ENCODE data around the gene A1CF.

A1CF gene

DNA sequence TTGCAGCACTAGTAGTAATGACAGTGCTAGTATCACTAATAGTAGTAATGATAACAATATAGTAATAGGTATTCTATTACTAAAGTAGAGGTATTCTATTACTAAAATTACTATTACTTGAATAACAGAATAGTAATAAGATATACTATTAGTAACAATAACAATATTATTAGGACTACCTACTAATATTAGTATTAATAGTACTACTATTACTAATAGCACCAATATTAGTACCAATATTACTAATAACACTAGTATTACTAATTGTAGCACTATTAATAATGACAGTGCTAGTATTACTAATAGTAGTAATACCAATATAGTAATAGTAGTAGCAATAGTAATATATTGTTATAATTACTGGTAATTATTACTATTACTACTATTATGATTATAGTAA lies 24.1 kb downstream of the A1CF start:
- DNase-seq: no peak

DNA sequence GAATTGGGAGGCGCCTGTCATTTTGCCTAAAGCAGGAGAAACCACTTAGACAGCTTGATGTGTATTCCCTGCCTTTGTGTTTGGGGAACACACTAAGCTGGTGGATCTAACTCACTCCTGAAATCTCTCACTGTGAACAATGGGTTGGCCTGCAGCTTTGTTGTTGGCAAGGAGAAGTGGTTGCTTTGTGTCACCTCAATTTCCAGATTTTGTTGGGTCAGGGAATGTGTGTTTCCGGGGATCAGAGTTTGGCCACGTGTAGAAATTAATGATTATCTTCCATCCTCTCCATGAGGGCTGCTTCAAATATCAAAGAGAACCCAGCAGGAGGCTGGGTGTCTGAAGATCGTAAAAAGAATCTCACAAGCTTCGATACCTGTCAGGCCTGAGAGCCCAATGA lies 27.8 kb downstream of the A1CF start:
- DNase-seq: no peak

DNA sequence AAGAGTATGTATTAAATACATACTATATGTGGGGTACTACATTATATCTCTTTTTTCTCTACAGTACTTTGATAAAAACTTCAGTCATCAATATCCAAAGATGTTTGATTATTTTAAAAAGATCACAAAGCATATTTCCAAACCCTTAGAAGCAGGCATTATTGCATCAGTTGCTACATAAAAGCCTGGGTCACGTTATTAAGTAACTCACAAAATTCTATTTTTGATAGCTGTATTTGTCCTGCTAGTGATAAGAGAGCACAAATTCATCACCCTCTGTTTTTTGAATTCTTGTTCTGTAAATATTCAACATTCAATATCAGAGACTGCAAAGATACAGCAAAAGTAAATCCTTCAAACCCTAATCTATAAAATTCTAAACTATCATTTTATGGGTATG lies 30.0 kb downstream of the A1CF start:
- DNase-seq: no peak

DNA sequence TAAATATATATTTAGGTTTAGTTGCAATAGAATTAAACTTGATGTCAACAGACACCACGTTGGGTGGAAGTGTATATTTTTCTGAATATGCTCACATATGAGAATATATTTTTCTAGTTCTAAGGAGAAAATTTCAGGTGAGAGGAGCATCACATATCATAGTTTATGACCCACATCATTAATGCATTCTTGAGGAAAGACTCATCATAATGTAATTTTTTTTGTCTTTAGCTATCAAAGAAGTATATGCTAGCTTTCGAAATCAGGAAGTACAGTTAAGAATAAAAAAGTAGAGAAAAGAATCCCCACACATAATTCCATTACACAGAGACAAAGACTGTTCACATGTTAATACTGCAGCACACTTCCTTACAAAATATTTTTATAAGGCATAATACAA lies 30.4 kb downstream of the A1CF start:
- no peak for DNase-seq

DNA sequence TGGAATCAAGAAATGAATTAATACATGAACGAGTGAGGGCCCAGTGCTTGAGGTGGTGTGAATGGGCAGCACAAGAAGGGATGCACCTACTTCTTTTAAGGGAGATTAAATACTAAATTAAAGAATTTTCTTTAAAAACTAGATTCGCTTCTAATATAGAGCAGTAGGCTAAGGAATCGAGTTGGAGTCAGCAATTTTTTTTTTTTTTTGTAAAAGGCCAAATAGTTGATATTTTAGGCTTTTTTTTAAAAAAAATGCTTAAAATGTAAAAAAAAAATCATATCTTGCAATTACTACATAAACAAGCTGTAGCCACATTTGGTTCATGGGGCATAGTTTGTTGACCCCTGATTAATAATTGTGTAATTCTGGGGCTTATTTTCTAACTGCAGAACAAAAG lies 31.9 kb downstream of the A1CF start:
- no peak for DNase-seq

DNA sequence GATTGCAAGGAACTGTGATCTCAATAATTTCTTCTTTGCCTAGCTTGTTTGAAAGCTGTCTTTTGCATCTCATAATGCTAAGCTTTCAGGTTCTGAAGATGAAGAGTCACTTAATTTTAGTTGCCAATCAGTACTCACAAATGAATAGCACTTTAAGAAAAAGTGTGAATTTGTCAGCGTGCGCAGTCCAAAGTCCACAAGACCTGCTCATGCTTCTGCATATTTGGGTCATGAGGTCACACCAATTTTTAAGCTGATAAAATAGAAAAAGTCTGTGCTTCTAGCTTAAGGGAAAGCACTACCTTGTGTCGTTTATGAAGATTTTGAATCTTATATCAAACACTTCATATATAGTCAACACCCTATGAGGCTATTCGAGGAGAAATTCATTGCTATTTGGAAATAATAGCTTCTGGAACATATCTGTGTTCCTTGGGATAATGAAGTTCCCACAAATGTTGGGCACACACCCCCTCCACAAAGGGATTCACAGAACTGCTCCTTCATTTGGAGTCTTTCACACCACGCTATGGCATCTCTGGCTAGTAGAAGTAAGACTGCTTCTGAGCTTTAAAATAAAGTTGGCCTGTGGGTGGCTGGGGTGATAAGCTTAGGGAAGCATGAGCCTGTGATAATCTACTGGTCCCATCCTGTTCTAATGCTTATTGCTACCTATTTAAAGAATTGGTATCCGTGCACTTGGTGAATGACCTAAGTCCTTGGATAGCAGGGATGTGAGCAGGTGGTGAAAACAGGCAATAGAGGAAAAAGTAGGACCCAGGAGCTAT lies 33.3 kb downstream of the A1CF start:
- DNase-seq: no peak

DNA sequence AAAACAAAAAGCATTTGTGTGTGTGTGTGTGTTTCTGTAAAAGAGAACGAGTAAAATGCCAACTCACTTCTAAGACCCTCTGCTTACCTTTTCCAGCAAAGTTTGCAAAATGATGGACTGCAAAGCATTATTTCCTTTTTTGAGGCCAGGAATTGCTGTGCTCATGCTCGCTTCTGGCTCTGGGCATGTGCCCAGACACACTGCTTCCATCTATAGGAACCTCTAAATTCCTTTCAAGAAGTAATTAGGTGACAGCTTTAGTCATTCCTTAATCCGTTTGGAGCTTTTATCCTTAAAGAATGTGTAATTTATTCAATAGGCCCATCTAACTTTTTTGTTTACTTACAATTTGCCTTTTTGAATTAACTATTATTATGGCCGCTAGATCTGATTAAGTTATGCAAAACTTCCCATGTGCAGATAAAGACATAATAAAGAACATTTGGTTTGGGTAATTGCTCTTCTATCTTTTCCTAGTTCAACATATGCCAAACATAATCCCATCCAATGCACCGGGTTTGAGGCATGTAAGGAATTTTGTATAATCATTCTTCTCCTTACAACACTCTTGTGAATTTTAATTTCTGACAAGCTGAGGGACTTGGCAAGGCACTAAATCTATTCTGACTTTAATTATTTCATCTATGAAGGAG lies 34.7 kb downstream of the A1CF start:
- peak; percentile 8 to 20 for DNase-seq

DNA sequence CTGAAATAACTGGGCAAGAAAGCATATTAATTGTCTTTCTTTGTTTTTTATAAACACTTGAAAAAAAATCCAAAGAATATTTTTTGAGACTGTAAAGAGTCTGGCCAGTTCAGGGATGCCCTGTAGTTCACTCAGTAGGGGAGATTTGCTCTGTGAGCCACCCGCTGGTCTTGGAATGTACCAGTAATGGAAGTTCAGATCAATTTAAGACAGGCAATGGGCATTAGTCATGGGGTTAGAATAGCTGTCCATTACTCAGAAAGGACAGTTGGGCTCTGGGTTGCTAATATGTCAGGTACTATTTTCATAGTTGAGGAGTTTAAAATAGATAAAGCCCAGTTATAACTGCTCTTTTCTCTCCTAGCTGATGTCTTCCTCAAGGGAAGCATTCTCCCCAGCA lies 38.7 kb downstream of the A1CF start:
- DNase-seq: no peak

DNA sequence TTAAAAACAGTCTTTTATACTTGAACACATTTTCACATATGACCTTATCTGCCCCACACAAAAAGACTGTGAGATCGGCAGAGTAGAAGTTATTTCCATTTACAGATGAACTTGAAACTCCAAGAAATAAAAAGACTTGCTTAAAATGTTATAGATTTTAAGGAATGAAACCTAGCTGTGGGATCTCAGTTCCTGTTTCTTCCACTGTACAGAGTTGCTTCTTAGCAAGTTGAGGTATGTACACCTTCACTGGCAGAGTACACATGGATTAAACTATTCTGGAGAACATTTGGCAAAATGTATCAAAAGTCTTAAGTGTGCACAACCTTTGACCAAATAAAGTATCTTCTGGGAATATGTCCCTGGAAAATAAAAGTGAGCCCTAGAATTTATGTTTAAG lies 48.3 kb downstream of the A1CF start:
- DNase-seq: no peak

DNA sequence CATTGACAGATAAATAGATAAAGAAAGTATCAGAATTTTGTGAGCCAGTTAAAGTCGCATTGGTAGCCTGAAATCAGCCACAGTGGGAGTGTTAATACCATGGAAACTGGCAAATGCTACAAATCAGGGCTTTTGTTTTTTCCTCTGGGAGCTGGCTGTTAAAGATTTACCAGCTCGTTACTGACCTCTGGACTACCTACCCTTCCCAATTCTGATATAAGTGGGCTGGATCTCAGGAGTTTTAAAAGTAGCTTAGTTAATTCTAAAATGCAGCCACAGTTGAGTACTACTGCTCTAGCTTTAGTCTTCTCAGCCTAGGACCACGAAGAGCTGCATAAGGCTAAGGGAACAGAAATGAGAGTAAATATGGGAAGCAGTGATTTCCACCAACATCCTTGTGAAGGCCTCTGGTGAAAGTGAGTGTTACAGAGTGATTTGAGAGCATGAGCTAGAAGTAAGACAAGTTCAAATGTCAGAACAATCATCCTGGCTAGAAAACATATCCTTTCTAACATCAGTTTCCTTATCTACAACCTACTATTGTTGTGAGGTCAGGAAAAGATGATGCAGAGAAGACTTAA lies 53.2 kb downstream of the A1CF start:
- no peak for DNase-seq

DNA sequence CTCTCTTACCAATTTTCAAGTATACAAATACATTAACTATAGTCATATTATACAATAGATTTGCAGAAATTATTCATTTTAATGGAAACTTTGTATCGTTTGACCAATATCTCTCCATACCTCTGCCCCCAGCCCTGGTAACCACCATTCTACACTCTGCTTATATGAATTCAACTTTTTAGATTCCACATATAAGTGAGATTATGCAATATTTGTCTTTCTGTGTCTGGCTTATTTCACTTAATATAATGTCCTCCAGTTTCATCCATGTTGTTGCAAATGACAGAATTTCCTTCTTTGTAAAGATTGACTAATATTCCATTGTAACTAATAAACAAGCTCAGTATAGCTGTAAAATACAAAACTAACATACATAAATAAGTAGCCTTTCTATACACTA lies 55.4 kb downstream of the A1CF start:
- no peak for DNase-seq

DNA sequence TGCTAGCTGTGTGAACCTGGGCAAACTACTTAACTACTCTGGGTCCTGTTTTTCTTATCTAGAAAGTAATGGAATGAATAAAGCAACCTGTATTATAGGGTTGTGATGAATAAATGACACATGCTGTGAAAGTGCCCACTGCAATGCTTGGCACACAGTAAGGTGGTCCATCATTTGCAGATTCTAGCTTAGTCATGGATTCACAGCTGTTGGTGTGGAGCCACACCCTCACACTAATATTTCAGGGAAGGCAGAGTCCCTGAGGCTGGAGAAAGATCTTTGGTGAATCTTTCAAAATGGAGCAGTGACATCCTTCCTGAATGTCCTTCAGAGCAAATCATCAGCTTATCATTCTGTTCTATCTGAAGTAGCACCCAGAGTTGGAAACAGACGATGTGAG lies 60.6 kb downstream of the A1CF start:
- no peak for DNase-seq

DNA sequence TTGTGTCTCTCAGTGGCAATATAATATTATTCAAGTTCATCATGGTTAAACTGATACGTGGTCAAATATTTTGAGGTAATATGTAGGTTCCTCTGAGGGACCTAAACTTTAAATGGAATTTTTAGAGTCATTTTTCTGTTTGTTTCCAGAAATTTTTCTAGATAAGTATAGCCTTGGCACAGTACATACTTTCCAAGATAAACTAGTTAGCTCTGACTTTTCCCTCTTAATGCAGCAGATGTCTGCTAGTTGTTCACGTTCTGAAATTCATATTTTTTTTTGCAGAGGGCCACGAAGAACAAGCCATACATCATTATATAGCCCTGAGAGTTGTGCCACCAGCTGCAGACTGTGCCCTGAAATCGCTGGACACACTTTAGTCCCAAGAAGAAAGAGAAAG lies 61.6 kb downstream of the A1CF start:
- no peak for DNase-seq

DNA sequence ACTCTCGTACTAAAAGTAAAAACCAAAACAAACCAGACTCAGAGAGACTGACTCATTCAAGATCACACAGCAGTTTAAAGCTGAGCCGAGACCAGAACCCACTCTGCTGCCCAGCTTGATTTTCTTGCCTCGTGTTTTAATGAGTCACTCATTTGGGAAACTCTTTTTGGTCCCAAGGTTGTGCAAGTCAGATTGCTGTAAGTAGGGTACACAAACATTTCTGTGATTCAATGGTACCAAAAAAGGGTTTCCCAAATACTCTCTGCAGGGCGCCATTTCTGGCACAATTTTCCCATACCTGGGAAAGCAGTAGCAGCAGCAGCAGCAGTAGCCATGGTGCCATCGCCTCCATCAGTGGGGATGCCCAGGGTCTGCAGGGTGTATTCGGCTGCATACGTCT lies 75.8 kb downstream of the A1CF start:
- DNase-seq: no peak

DNA sequence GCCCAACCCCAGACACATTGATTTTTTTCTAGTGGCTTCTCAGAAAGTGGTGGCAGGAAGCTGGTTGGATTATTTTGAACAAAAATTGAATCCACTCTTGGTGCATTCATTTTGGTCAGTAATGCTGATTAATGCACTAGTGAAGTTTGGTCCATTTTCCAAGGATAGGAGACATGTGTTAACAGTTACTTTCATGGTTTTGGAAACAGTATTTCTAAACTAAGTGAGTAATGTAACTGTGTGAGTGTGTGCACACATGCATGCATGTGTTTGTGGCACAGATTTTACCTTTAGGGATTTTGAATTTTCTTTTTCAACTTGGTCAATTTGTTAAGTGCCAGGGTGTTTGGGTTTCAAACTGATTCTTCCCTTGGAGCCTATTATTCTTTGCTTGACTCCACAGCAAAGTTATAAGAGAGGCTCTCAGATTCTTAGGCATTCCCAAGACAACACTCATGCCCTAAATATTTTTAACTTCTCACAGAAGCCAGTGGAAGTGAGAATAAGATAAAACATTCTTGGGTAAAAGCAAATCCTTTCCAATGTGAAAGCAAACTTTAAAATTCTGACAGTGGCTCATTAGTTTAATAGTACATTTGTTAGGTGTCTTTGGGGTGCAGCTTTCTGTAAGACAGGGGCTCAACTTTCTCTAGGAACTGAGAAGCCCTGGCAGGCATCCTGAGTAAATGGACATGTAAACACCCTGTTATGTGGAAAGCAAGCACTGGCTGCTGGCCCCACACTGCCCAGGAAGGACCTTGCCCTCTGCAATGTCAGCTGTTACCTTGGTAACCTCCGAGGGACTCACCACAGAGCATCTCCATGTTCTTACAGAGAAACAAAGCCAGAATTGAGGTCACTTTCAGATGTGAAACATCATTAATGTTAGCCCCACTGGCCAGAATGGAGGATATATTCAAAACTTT lies 77.3 kb downstream of the A1CF start:
- DNase-seq: no peak

DNA sequence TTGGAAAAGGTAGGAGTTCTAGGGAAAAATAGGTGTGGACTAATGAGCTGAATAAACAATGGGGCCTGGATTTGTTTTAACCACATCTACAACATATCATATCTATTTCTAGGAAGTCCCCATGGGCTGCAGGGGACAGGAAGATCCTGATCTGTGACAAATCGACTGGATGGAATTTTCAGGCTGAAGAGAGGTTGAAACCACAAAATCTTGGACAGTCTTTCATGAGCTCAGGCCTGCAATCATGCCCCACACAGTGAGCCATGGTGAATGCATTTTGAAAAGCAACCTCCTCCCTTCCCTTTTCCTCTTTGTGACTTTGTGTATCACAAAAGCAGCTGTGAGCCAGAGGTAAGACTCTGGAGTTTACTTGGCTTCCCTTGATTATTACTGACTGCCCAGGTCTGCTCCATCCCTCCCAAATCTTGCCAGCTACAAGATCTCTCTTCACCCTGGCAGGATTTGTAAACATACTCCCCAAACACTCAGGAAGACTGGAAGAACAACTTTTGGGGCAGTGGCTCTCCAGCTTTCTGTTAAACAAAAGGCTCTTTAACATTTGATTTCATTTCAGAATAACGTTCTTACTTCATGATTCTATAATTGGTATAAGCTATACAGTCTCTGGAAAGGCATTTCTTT lies 79.3 kb downstream of the A1CF start:
- DNase-seq: no peak

DNA sequence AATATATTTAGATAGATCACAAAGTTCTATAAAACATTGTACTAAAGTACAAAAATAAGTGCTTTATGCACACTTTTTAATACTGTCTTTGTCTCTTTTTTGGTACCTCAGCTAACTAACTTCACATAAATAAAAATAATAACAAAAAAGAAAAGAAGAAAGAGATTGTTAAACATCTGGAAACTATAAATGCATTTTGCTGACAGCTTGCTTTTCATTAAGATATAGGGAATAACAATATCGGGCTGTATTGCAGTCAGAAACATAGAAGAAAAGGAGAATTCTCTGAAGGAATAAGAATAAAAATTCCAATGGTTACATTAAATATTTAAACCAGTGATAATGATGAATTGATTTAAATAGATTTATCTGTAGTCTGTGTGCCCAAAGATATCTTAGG lies 85.8 kb downstream of the A1CF start:
- DNase-seq: no peak

DNA sequence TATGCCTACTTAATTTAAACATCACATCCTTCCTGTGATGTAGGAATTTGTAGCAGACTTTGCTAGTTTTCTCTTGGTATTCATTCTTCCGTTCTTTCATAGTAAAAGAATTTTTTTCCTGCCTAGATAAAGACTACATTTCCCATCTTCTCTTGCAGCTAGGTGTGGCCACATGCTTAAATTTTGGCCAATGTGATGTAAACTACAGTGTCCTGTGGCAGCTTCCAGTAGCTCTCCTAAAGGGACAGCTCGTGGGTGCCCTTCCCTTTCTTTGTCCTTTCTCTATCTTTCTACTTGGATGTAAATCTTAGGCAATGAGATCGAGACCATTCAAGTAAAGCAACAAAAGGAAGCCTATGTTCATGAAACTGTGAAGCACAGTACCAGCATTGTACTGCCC lies 87.1 kb downstream of the A1CF start:
- no peak for DNase-seq

DNA sequence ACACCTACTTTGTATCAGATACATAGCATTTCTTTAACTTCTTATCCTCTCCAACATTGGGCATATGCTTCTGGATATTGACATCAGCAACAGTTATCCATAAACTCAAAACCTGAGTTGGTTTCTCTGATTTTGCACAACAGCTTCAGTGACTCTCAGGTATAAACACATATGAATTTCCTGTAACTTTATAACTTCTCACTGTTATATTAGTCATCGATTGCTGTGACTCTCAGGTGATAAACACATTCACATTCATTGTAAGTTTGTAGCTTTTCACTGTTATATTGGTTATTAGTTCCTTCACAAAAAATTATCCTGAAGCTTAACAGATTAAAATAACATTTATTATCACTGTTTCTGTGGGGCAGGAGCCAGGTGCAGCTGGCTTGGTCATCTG lies 88.7 kb downstream of the A1CF start:
- no peak for DNase-seq

DNA sequence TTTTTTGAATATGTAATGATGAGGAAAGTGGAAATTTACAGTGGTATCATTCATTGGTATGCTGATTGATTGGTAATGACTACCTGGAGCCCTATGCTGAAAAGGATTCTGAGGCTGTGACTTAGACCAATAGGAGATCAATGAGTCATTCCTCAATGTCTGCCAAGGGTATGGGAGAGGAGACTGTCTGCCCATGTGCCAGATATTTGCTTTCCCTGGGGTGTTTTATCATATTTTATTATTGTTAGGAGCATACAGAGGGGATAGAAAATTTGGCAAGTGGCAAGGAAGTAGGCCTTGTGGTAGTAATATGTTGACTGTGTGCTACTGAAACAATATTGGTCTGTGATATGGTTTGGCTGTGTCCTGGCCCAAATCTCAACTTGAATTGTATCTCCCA lies 90.9 kb downstream of the A1CF start:
- DNase-seq: no peak

DNA sequence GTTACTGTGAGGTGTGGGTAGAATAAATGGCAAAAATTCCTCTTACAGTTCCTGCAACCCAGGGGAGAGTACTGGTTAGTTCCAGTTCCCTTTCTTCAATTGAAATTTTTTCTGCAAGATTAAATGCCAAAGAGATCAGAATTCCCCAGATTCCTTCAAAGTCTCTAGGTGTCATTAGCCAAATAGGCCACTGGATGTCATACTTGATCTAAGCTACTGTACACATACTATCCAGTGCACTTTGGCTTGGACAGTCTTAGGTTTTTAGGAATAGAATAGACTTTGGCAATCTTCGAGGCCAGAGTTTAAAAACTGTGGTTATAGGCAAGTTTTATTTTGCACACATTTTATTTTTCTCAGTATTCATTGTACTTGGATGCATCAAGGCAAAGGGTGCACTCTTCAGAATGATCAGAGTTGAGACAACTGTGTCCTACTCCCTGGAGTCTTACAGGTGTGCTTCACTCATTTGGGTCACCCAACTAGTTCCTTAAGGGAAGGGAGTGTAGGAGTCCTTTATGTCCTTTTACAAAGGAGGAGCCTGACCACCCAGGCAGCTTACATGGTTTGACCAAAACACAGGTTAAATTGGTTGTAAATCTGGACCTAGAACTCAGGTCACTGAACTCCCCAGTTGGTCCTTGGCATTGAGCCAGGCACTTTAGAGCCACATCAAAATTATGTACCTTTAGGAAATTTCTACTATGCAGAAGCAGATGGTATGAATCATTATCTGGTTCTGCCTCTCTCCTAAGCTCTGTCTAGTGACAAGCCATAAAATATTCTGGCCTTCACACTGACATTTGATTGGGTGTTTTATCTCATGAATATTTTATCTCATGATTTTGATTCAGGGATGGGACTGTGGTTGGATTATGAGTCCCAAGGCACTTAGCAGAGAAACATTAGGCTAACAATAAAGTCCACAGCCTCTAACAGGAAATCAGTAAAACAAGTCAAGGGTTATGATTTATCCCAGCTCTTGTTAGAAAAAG lies 96.2 kb downstream of the A1CF start:
- DNase-seq: peak in 1 of 2 experiments; percentile 21

DNA sequence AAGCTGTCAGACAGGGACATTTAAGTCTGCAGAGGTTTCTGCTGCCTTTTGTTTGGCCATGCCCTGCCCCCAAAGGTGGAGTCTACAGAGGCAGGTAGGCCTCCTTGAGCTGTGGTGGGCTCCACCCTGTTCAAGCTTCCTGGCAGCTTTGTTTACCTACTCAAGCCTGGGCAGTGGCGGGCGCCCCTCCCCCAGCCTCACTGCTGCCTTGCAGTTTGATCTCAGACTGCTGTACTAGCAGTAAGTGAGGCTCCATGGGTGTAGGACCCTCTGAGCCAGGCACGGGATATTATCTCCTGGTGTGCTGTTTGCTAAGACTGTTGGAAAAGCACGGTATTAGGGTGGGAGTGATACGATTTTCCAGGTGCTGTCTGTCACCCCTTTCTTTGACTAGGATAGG lies 97.5 kb downstream of the A1CF start:
- peak in 1 of 2 experiments; percentile 8 for DNase-seq

Data from NCI-H526 (cell line).